Measurements from ENCODE around the gene DEPDC1B.

GRCh38 chr5:60705144-60705543, 5.2 kb upstream of the DEPDC1B start:
- TF ChIP-seq CTCF (conservative IDR thresholded peaks at IDR 0.05; ENCODE audit: low read length) (no peak), EZH2phosphoT487 (IDR thresholded peaks at IDR 0.05; ENCODE audit: borderline replicate concordance) (no peak)

All from Loucy (cell line).